K562 (cell line): ENCODE data around the gene SLAMF9. TPM values are rescaled to one million over a fixed set of nuclear protein-coding genes. Genes with fewer than 3 reads are reported as not detected.

Experiments used
- ATAC-seq: fragments of 200-7000 bp; cut with Tn5 transposase; 3 replicates; pipeline ENCODE4 v1.9.1; 2020; ENCODE audit warnings: moderate library complexity
- BruUV-seq: library from RNA; stranded (reverse); fragments of 400-500 nt; replicated peaks from 2 replicates; lab custom pipeline; 2021; lab: Mats Ljungman, UMichigan
- CTCF ChIA-PET: fragments of 300-600 bp; formaldehyde crosslinking; extraction: SDS; loops from one replicate; lab custom pipeline; 2021; ENCODE audit warnings: low intra/inter-chr PET ratio; lab: Yijun Ruan, JAX
- POLR2A ChIA-PET: fragments of 300-600, 350-650 bp; sonication (Branson Sonifier 250); formaldehyde crosslinking; extraction: SDS; loops from one replicate; lab custom pipeline; 2021; ENCODE audit warnings: antibody characterized with exemption, inconsistent platforms; lab: Yijun Ruan, JAX
- DNase-seq, 4 experiments: peaks; one replicate each; pipeline versions ENCODE4 v3.0.0 to v3.0.0-alpha.2; 2011 to 2018; ENCODE audit warnings: low spot score in 3 of 4, mixed read lengths in 3 of 4; ENCODE audit errors: extremely low read depth in 1 of 4
- FAIRE-seq: peaks from 2 replicates; lab custom pipeline; 2011; peaks lifted over from hg19 to GRCh38; lab: Jason Lieb, UNC
- H2AFZ ChIP-seq: 2 replicates; pipeline ENCODE4 v1.6.0; 2011; ENCODE audit warnings: low read depth, low read length, control low read depth, inconsistent platforms
- H3K27ac ChIP-seq: fragments of 200-600 bp; 3 replicates; pipeline ENCODE4 v1.8.0; 2011; ENCODE audit warnings: low read depth, mild to moderate bottlenecking, control low read depth, inconsistent platforms, low read length, moderate library complexity, mixed read lengths; ENCODE audit errors: extremely low read depth
- H3K27me3 ChIP-seq, 2 experiments: fragments of 300-600 bp in 1 of 2; 2 replicates in 1 of 2; 3 replicates in 1 of 2; pipeline versions ENCODE4 v1.6.0 to v1.8.0; 2011; ENCODE audit warnings: inconsistent platforms in 2 of 2, low read length in 2 of 2, mild to moderate bottlenecking in 1 of 2, mixed read lengths in 1 of 2, moderate library complexity in 1 of 2; ENCODE audit not compliant: control insufficient read depth in 2 of 2, insufficient read depth in 2 of 2
- H3K36me3 ChIP-seq: fragments of 300-600 bp; 3 replicates; pipeline ENCODE4 v1.8.0; 2011; ENCODE audit warnings: mild to moderate bottlenecking, low read length, inconsistent platforms; ENCODE audit not compliant: control insufficient read depth, insufficient read depth
- H3K4me1 ChIP-seq, 2 experiments: fragments of 200-600 bp in 1 of 2; replicated peaks in 1 of 2; 2 replicates in 1 of 2; 3 replicates in 1 of 2; pipeline versions ENCODE4 v1.5.1 to v1.8.0; 2011; ENCODE audit warnings: inconsistent platforms in 2 of 2, low read length in 2 of 2, mild to moderate bottlenecking in 1 of 2, mixed read lengths in 1 of 2, moderate library complexity in 1 of 2; ENCODE audit not compliant: control insufficient read depth in 2 of 2, insufficient read depth in 2 of 2
- H3K4me2 ChIP-seq: 2 replicates; pipeline ENCODE4 v1.6.1; 2011; ENCODE audit warnings: low read length, control low read depth, inconsistent platforms, mixed read lengths; ENCODE audit not compliant: insufficient read depth
- H3K4me3 ChIP-seq: fragments of 200-600 bp; sonication (generic), shearing (Covaris generic); 2 replicates; pipeline ENCODE4 v1.5.1; 2016; ENCODE audit warnings: control low read depth, inconsistent platforms
- H3K79me2 ChIP-seq: fragments of 200-600 bp; 3 replicates; pipeline ENCODE4 v1.8.0; 2011; ENCODE audit warnings: low read length, inconsistent platforms; ENCODE audit not compliant: control insufficient read depth, insufficient read depth
- H3K9ac ChIP-seq, 2 experiments: 2 replicates each; pipeline versions ENCODE4 v1.6.0 to v1.6.1; 2011; ENCODE audit warnings: low read depth in 2 of 2, low read length in 2 of 2, control low read depth in 1 of 2, inconsistent platforms in 1 of 2, mild to moderate bottlenecking in 1 of 2, mixed read lengths in 1 of 2; ENCODE audit not compliant: insufficient read depth in 1 of 2
- H3K9me1 ChIP-seq: one replicate; pipeline ENCODE4 v1.6.0; 2011; ENCODE audit warnings: inconsistent platforms, mild to moderate bottlenecking, low read length, moderate library complexity; ENCODE audit not compliant: control insufficient read depth, insufficient read depth
- H3K9me3 ChIP-seq: replicated peaks from 2 replicates; pipeline ENCODE4 v1.5.1; 2011; ENCODE audit warnings: low read depth, low read length, inconsistent platforms; ENCODE audit not compliant: control insufficient read depth, insufficient read depth
- H4K20me1 ChIP-seq: replicated peaks from 2 replicates; pipeline ENCODE4 v1.6.1; 2011; ENCODE audit warnings: low read length, inconsistent platforms, mixed read lengths; ENCODE audit not compliant: control insufficient read depth, insufficient read depth
- KAT2B ChIP-seq: IDR thresholded peaks from one replicate; pipeline ENCODE4 v1.6.1; 2012; ENCODE audit warnings: low read depth, mild to moderate bottlenecking, control low read depth, inconsistent platforms, low read length, moderate library complexity
- MAFF ChIP-seq: IDR thresholded peaks from 2 replicates; pipeline ENCODE4 v1.6.1; 2012; ENCODE audit warnings: low read length, improper control_type of control experiment
- MBD1 ChIP-seq: fragments of 250-450 bp; sonication (Bioruptor Pico); IDR thresholded peaks from 2 replicates; pipeline ENCODE4 v1.8.0; 2022; ENCODE audit warnings: inconsistent platforms
- ZNF121 ChIP-seq: sonication (generic); formaldehyde crosslinking; conservative IDR thresholded peaks from 2 replicates; pipeline ENCODE4 v1.8.0; 2022; ENCODE audit warnings: missing genetic modification reagents
- ZNF766 ChIP-seq: fragments of 200-800 bp; sonication (Bioruptor generic); conservative IDR thresholded peaks from 2 replicates; pipeline ENCODE4 v1.6.1; 2016; ENCODE audit warnings: missing genetic modification characterization, missing compliant biosample characterization
- ZNF780A ChIP-seq: fragments of 250-450 bp; sonication (Bioruptor Pico); IDR thresholded peaks from 2 replicates; pipeline ENCODE4 v1.5.0; 2021; ENCODE audit warnings: mild to moderate bottlenecking
- ZNF79 ChIP-seq: fragments of 250-450 bp; sonication (Bioruptor Pico); IDR thresholded peaks from 2 replicates; pipeline ENCODE4 v1.4.0; 2020; ENCODE audit warnings: low read depth, mild to moderate bottlenecking, moderate library complexity
- ZSCAN32 ChIP-seq: fragments of 450-650 bp; formaldehyde crosslinking; IDR thresholded peaks from 2 replicates; pipeline ENCODE4 v1.4.0; 2020; ENCODE audit warnings: mild to moderate bottlenecking, moderate library complexity
- WGBS: fragments of 100-300 bp; shearing (Covaris generic); methylation state at CpG from one replicate; pipeline ENCODE4 v1.1.6; 2016; ENCODE audit warnings: low coverage, mixed read lengths; ENCODE audit not compliant: insufficient coverage; ENCODE audit errors: missing lambda C conversion rate; 5-methylcytosine and 5-hydroxymethylcytosine counted together
- in situ Hi-C: fragments of 300-500 bp; cut with MboI; formaldehyde crosslinking; loops from 4 replicates; pipeline ENCODE4 v1.15.0; 2018; ENCODE audit warnings: inconsistent platforms, mixed read lengths
- intact Hi-C: fragments of 100-400 bp; cut with micrococcal nuclease; formaldehyde crosslinking; loops from 2 replicates; pipeline ENCODE4 v1.14.2; 2022
- polyA plus RNA-seq, 8 experiments: library from polyadenylated mRNA; depleted of rRNA in 4 of 8; stranded (reverse) in 5 of 8; unstranded in 3 of 8; fragments of >200 nt; fragmentation: Nextera tagmentation in 2 of 8; fragmentation: Illumina TruSeq in 1 of 8; extraction: Ambion mirVana in 2 of 8; extraction: Trizol in 1 of 8; gene quantifications; 2 replicates each; pipeline versions ENCODE4 v1.2.1 to v1.2.3, GENCODE V29; 2011 to 2014; ENCODE audit warnings: inconsistent platforms in 1 of 8, missing spikeins in 1 of 8
- total RNA-seq, 7 experiments: library from RNA; depleted of rRNA in 6 of 7; stranded (reverse); fragments of >200 nt in 6 of 7; fragmentation: Illumina TruSeq in 2 of 7; extraction: Trizol in 2 of 7; gene quantifications; 2 replicates each; pipeline versions ENCODE4 v1.2.1 to v1.2.3, GENCODE V29; 2011 to 2021; ENCODE audit warnings: low replicate concordance in 1 of 7
- TF ChIP-seq, protein P1 (sequence below): sonication (generic); formaldehyde crosslinking; IDR thresholded peaks from 2 replicates; pipeline ENCODE4 v1.8.1; 2023; ENCODE audit warnings: mild to moderate bottlenecking, missing genetic modification reagents

Gene SLAMF9
- total and polyA plus RNA-seq, 9 of the 15 experiments (the other 6 are each of a cell fraction or from before 2014, with no cell fraction given): 0.13 to 0.21 TPM; not detected in 7

GRCh38 chr1:159951551-159951950, 2.5 kb downstream of the SLAMF9 start:
- POLR2A ChIA-PET: interaction anchor here (0.6 kb wide), 1 partner anchor 29 kb away, joined by 3 read pairs; no protein-coding TSS in a partner anchor
- no CpG with 5 or more reads among the region's 1 CpG for WGBS
- H4K20me1 ChIP-seq: no peaks in the 10 kb centered on the region

More at GRCh38 chr1:159951551-159951950, 2.5 kb downstream of the SLAMF9 start:
- Histone ChIP-seq H3K27me3 (peaks cover 0 to 12% of the 10 kb centered on the region in 2 experiments; a peak in 3 of 5 replicates), H3K4me1 (peaks cover 0 to 13% of the 10 kb centered on the region in 2 experiments; a peak in 3 of 5 replicates), H3K9me3 (no peaks in the 10 kb centered on the region), H3K79me2 (no peaks in the 10 kb centered on the region), H3K36me3 (no peaks in the 10 kb centered on the region), H3K9ac (no peak overlapping the region), H3K9me1 (no peaks in the 10 kb centered on the region), H3K4me3 (no peak overlapping the region), H3K4me2 (no peak overlapping the region), H3K27ac (no peak overlapping the region), H2AFZ (no peak overlapping the region)
- BruUV-seq: no TSS peak
- TF ChIP-seq MBD1 (CRISPR knock-in tag) (no peak), ZNF121 (CRISPR knock-in tag) (no peak), ZNF79 (CRISPR knock-in tag) (no peak), ZSCAN32 (CRISPR knock-in tag) (no peak), KAT2B (no peak), MAFF (no peak), ZNF766 (CRISPR knock-in tag) (no peak), ZNF780A (CRISPR knock-in tag) (no peak)
- TF ChIP-seq, protein P1, sequence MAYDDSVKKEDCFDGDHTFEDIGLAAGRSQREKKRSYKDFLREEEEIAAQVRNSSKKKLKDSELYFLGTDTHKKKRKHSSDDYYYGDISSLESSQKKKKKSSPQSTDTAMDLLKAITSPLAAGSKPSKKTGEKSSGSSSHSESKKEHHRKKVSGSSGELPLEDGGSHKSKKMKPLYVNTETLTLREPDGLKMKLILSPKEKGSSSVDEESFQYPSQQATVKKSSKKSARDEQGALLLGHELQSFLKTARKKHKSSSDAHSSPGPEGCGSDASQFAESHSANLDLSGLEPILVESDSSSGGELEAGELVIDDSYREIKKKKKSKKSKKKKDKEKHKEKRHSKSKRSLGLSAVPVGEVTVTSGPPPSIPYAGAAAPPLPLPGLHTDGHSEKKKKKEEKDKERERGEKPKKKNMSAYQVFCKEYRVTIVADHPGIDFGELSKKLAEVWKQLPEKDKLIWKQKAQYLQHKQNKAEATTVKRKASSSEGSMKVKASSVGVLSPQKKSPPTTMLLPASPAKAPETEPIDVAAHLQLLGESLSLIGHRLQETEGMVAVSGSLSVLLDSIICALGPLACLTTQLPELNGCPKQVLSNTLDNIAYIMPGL (CRISPR knock-in tag): no peak
- intact Hi-C loops (no loop called here), in situ Hi-C loops (no loop called here)
- DNase-seq (no peak), FAIRE-seq (no peak), ATAC-seq (no peak)
- CTCF ChIA-PET: no interaction called here
